Neural progenitor cell (in vitro differentiated cells): ENCODE data around the gene TCF7L2. TPM values are rescaled to one million over a fixed set of nuclear protein-coding genes. Genes with fewer than 3 reads are reported as not detected.

Experiments
- DNase-seq: peaks from one replicate; pipeline ENCODE4 v3.0.0-alpha.2; 2016; ENCODE audit warnings: low spot score
- H2AFZ ChIP-seq: fragments of 200-600 bp; sonication (generic); replicated peaks from 2 replicates; pipeline ENCODE4 v1.6.1; 2016; ENCODE audit warnings: antibody characterized with exemption
- H3F3A ChIP-seq: fragments of 200-600 bp; sonication (generic); 2 replicates; pipeline ENCODE4 v1.6.1; 2016; ENCODE audit warnings: antibody characterized with exemption, low read depth
- H3K27ac ChIP-seq: fragments of 200-600 bp; sonication (generic); 2 replicates; pipeline ENCODE4 v1.5.1; 2016; ENCODE audit warnings: mild to moderate bottlenecking
- H3K27me3 ChIP-seq: fragments of 200-600 bp; sonication (generic); 2 replicates; pipeline ENCODE4 v1.6.1; 2016; ENCODE audit warnings: mild to moderate bottlenecking, moderate library complexity
- H3K36me3 ChIP-seq: fragments of 200-600 bp; sonication (generic); 2 replicates; pipeline ENCODE4 v1.5.1; 2016
- H3K4me1 ChIP-seq: fragments of 200-600 bp; sonication (generic); 2 replicates; pipeline ENCODE4 v1.6.1; 2016; ENCODE audit warnings: mixed run types
- H3K4me2 ChIP-seq: fragments of 200-600 bp; sonication (generic); 2 replicates; pipeline ENCODE4 v1.6.1; 2016
- H3K4me3 ChIP-seq: fragments of 200-600 bp; sonication (generic); 2 replicates; pipeline ENCODE4 v1.5.1; 2016
- H3K79me2 ChIP-seq: fragments of 200-600 bp; sonication (generic); 2 replicates; pipeline ENCODE4 v1.6.1; 2016; ENCODE audit warnings: low read depth
- H3K9ac ChIP-seq: fragments of 200-600 bp; sonication (generic); 2 replicates; pipeline ENCODE4 v1.6.1; 2016
- H3K9me3 ChIP-seq: fragments of 200-600 bp; sonication (generic); 2 replicates; pipeline ENCODE4 v1.5.1; 2016; ENCODE audit warnings: low read depth
- H4K20me1 ChIP-seq: fragments of 200-600 bp; sonication (generic); 2 replicates; pipeline ENCODE4 v1.6.1; 2016; ENCODE audit warnings: low read depth
- H3K27ac Mint-ChIP-seq: 3 replicates; pipeline ENCODE4 v1.8.0; 2021; ENCODE audit warnings: mixed read lengths
- H3K27me3 Mint-ChIP-seq: 2 replicates; pipeline ENCODE4 v1.8.0; 2022; ENCODE audit warnings: low read depth, mild to moderate bottlenecking, inconsistent platforms, moderate library complexity, mixed read lengths; ENCODE audit not compliant: insufficient read depth
- H3K36me3 Mint-ChIP-seq: 3 replicates; pipeline ENCODE4 v1.8.0; 2021; ENCODE audit warnings: mixed read lengths
- H3K4me1 Mint-ChIP-seq: 3 replicates; pipeline ENCODE4 v1.8.0; 2021; ENCODE audit warnings: mixed read lengths
- H3K4me3 Mint-ChIP-seq: 3 replicates; pipeline ENCODE4 v1.8.0; 2021; ENCODE audit warnings: mild to moderate bottlenecking, moderate library complexity, mixed read lengths
- H3K9me3 Mint-ChIP-seq: 3 replicates; pipeline ENCODE4 v1.8.0; 2020; ENCODE audit warnings: mixed read lengths
- CTCF ChIP-seq: fragments of 200-600 bp; sonication (generic); IDR thresholded peaks from 2 replicates; pipeline ENCODE4 v1.5.1; 2017; ENCODE audit warnings: antibody characterized with exemption, mild to moderate bottlenecking
- EZH2 ChIP-seq: fragments of 200-600 bp; sonication (generic); IDR thresholded peaks from 2 replicates; pipeline ENCODE4 v1.6.1; 2017; ENCODE audit warnings: antibody characterized with exemption, mild to moderate bottlenecking, moderate library complexity
- EZH2phosphoT487 ChIP-seq: fragments of 200-600 bp; sonication (generic); IDR thresholded peaks from 2 replicates; pipeline ENCODE4 v1.6.1; 2017; ENCODE audit warnings: antibody characterized with exemption
- total RNA-seq: library from RNA; depleted of rRNA; stranded (reverse); fragments of >200 nt; gene quantifications from 2 replicates; pipeline ENCODE4 v1.2.3, GENCODE V29; 2015; ENCODE audit warnings: low replicate concordance

Gene TCF7L2
- total RNA-seq, 1 donor from 2014 or later: 12.3 TPM

- H3K4me3 Mint-ChIP-seq: no peak overlapping the region
- Histone ChIP-seq H3K4me2 (no peak overlapping the region), H3K36me3 (peaks cover 6% of the 10 kb centered on the region), H3K4me3 (no peak overlapping the region), H3K4me1 (no peaks in the 10 kb centered on the region), H3K27me3 (no peaks in the 10 kb centered on the region), H3K27ac (no peak overlapping the region), H3K9me3 (no peaks in the 10 kb centered on the region), H3F3A (no peaks in the 10 kb centered on the region), H3K79me2 (peaks cover 8% of the 10 kb centered on the region), H2AFZ (no peak overlapping the region), H4K20me1 (no peaks in the 10 kb centered on the region), H3K9ac (no peak overlapping the region)
- TF ChIP-seq EZH2 (no peak), EZH2phosphoT487 (no peak), CTCF (no peak)
- H3K9me3 Mint-ChIP-seq: no peaks in the 10 kb centered on the region
- H3K4me1 Mint-ChIP-seq: no peaks in the 10 kb centered on the region
- DNase-seq: no peak
- no peak overlapping the region for H3K27ac Mint-ChIP-seq
- H3K36me3 Mint-ChIP-seq: peaks cover 59% of the 10 kb centered on the region
- no peaks in the 10 kb centered on the region for H3K27me3 Mint-ChIP-seq
Observed at GRCh38 chr10:113148901-113149300, 198.9 kb downstream of the TCF7L2 start.

GRCh38 chr10:113149626-113150025 lies 199.6 kb downstream of the TCF7L2 start:
- peaks cover 6% of the 10 kb centered on the region for H3K36me3 ChIP-seq
- no peaks in the 10 kb centered on the region for H3K9me3 ChIP-seq
- no peaks in the 10 kb centered on the region for H3K4me1 ChIP-seq
- H3K4me3 Mint-ChIP-seq: no peak overlapping the region
- H3K9me3 Mint-ChIP-seq: no peaks in the 10 kb centered on the region
- H2AFZ ChIP-seq: no peak overlapping the region
- H3K27me3 Mint-ChIP-seq: no peaks in the 10 kb centered on the region
- H3K27ac Mint-ChIP-seq: no peak overlapping the region
- no peak overlapping the region for H3K9ac ChIP-seq
- H4K20me1 ChIP-seq: no peaks in the 10 kb centered on the region
- H3K4me3 ChIP-seq: no peak overlapping the region
- peaks cover 8% of the 10 kb centered on the region for H3K79me2 ChIP-seq
- no peaks in the 10 kb centered on the region for H3F3A ChIP-seq
- no peak for DNase-seq
- no peak overlapping the region for H3K27ac ChIP-seq
- H3K4me1 Mint-ChIP-seq: no peaks in the 10 kb centered on the region
- no peaks in the 10 kb centered on the region for H3K27me3 ChIP-seq
- TF ChIP-seq EZH2 (no peak), EZH2phosphoT487 (no peak), CTCF (no peak)
- H3K4me2 ChIP-seq: no peak overlapping the region
- H3K36me3 Mint-ChIP-seq: peaks cover 64% of the 10 kb centered on the region

GRCh38 chr10:113151190-113151666 lies 201.2 kb downstream of the TCF7L2 start:
- H3K4me3 Mint-ChIP-seq: no peak overlapping the region
- Histone ChIP-seq H3K9ac (no peak overlapping the region), H3K9me3 (no peaks in the 10 kb centered on the region), H3K27me3 (no peaks in the 10 kb centered on the region), H3K27ac (no peak overlapping the region), H3K79me2 (no peaks in the 10 kb centered on the region), H4K20me1 (no peaks in the 10 kb centered on the region), H3K4me2 (no peak overlapping the region), H2AFZ (no peak overlapping the region), H3K36me3 (peaks cover 6% of the 10 kb centered on the region), H3K4me3 (no peak overlapping the region), H3F3A (no peaks in the 10 kb centered on the region), H3K4me1 (no peaks in the 10 kb centered on the region)
- DNase-seq: no peak
- TF ChIP-seq EZH2: no peak
- TF ChIP-seq EZH2phosphoT487: no peak
- no peak for TF ChIP-seq CTCF
- no peak overlapping the region for H3K27ac Mint-ChIP-seq
- H3K36me3 Mint-ChIP-seq: peaks cover 62% of the 10 kb centered on the region
- no peaks in the 10 kb centered on the region for H3K27me3 Mint-ChIP-seq
- H3K4me1 Mint-ChIP-seq: no peaks in the 10 kb centered on the region
- no peaks in the 10 kb centered on the region for H3K9me3 Mint-ChIP-seq
